Measurements from ENCODE around the gene MACROD2.
"Not testable (repeated sequence)": the region's sequence is repeated elsewhere in the genome, so short reads cannot be mapped to it uniquely, and the experiment has no call there.

The MACROD2 gene

DNA sequence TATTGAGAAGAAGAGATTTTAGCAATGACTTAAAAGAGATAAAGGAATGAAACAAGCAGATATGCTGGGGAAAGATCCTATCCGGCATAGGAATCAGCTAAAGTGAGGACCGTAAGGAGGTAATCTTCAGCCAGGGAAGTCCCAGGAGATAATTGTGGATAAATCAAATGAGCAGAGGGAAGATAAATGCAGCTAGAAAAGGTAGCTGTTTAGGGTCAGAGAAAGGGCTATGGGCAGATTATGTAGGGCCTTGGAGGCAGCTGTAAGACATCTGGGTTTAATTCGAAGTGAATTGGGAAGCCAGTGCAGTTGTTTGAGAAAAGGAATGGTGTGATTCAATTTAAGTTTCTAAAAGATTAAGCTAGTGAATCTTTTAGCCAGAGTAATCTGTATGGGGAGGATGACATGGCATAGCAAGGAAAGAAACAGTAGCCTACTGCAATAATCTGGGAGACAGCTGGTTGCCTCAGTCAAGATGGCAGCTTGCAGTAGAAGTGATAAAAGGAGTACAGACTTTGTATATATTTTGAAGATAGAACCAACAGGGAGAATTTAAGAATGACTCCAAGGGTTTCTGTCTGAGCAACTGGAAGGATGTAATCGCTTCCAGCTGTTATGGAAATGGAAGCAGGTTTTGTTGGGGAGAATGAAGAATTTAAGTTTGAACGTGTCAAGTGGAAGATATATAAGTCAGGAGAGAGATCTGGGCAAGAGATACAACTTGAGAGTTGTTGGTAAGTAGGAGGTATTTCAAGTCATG, 894.4 kb downstream of the MACROD2 start:
- DNase-seq: no peak

DNA sequence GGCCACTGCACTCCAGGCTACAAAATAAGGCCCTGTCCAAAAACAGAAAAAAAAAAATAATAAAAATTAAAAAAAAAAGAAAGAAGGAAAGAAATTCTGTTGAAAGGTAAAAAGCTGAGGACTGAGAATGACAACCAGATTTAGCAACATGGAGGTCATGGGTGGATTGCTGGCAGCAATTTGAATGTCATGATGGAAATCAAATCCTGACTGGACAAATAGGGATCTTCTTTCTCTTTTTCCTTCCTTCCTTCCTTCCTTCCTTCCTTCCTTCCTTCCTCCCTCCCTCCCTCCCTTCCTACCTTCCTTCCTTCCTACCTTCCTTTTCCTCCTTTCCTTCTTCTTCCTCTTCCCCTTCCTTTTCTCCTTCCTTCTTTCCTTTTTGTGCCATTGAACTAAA, 895.4 kb downstream of the MACROD2 start:
- no peak for DNase-seq

DNA sequence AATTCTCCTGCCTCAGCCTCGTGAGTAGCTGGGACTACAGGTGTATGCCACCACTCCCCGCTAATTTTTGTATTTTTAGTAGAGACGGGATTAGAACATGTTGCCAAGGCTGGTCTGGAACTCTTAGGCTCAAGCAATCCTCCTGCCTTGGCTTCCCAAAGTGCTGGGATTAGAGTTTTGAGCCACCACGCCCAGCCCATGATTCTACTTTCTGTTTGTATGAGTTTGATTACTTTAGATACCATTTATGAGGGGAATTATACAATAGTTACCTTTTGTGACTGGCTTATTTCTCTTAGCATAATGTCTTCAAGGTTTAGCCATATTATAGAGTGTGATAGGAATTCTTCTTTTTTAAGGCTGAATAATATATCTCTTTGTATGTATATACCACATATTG, 897.5 kb downstream of the MACROD2 start:
- DNase-seq: no peak

DNA sequence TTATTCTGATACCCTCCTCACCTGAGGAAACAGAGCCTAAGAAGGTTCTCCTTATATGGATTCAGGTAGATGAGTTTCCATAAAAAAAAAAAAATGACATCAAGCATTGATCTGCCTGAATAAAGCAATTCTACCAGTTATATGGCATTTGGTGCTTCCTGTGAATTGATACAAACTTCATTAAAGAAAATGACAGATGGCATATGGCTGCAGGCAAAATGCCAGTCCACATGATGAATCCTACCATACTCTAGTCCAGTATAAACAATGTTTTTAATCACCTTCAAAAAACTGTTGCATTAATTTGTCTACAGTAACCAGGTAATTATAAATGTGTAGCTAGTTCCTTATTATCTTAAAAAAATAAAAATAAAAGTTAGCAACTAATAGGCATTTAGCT, 901.3 kb downstream of the MACROD2 start:
- no peak for DNase-seq

DNA sequence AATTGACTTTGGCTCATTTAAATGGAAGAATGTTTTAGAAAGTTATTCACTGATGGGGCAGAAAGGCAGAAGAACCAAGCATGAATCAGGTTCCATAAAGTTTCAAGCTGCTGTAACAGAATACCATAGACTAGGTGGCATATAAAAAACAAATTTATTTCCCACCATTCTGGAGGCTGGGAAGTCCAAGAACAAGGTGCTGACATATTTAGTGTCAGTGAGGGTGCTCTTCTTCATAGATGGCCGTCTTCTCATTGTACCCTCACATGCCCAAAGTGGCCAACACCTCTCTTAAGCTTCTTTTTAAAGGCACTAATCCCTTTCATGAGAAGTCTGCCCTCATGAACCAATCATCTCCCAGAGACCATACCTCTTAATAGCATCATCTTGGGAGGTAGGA, 902.3 kb downstream of the MACROD2 start:
- no peak for DNase-seq

DNA sequence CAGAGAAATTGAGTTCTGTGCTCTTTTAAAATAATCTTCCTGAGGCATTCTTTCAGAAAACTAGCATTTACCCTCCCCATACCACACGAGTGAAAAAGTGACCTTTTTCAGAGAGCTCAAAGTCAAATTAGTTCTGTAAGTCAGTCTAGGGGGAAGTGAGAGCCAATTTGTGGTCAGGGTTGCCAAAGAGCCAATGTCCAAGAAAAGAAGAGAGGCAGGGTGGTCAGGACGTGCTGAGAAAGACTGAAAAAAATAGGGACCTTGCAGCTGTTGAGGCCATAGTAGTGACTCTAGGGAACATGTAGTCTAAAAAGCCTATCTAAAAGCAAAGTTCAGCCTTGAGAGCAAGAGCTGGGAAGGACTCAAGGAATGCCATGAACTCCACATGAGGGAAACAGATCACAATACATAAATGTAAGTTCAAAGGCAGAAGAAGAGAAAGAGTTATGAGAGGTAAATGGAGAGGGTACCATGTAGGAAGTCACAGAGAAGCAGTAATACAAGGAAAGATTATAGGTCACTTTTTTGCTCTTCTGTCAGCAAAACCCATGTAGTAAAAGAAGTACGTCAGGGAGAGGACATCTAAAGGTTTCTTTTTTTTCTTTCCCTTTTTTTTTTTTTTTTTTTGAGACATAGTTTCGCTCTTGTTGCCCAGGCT, 907.2 kb downstream of the MACROD2 start:
- DNase-seq: no peak

DNA sequence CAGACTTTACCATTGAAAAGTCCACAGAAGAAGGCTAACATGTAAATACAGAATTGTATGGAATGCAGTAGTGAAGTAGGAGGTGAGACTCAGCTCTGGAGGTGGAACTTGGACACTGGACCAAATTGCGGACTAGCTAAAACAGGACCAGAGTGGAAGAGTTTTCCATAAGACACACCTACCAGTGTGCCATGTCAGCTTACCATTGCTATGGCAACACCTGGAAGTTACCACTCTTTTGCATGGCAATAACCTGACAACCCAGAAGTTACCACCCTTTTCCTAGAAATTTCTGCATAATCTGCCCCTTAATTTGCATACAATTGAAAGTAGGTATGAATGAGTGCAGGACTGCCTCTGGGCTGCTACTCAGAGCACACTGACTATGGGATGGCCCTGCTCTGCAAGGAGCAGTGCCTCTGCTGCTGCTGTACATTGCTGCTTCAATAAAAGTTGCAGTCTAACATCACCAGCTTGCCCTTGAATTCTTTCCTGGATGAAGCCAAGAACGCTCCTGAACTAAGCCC, 911.7 kb downstream of the MACROD2 start:
- DNase-seq: no peak

DNA sequence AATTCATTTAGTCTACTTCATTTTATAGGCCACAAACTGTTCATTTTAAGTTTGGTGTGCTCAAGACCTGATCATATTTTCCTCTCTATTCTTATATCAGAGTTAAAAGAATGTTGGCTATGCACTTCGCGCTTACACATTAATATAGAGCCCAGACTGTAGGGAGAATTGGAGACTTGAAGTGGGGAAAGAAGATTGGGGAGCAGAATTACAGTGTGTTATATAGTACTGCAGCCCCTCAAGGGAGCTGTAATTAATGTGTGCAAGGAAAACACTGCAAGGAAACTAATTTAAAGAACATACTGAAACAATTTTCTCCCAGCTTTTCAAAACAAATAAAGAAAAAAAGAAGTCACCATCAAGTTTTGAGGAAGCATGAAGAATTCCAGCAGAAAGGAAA, 914.8 kb downstream of the MACROD2 start:
- no peak for DNase-seq

DNA sequence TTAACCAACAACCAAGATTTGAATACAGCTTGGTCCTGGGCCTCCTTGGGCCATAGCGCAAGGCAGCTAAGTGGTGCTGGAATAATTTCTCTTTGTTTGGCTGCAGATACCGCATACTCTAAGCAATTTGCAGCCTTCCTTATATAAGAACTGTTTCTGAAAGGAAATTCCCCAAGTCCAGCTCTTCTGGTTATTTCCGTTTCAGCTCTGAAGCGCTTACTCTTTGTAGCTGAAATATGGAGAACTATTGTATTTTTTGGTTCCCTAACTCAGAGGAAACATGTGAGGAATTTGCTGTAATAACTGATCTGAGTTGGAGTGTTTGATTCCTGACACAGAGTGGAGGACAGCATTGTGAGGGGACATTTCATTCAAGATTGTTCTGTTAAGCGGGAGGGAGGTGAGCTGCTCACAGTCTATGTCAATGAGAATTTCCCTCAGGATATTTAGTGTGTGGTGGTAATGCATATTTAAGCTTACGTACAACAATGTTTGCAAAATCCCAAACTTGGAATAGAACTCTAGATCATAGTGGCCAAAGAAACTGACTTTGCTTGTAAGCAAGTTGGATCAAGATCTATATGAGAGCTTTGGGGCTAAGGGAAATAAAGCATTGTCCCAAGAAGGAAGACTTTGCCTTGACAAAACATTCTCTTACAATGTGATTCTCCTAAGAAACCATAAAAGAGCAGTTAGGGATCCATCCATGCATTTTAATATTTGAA, 918.7 kb downstream of the MACROD2 start:
- DNase-seq: no peak

DNA sequence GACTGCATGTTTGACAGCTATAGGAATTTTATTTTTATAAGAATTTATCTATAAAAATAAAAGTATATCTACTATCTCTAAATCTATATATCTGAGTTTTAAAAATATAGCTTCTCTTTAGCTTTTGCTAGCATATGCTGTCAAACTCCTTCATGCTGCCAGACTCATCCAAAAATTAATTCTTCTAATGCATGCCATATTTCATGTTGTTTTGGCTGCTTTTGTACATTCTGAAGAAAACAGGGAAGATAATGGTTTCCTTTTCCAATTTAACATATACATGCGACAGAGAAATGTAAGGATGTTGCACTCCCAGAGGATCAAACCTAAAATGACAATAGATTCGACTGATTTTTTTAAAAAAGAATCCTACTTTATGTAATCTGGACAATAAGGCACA, 919.3 kb downstream of the MACROD2 start:
- DNase-seq: no peak

DNA sequence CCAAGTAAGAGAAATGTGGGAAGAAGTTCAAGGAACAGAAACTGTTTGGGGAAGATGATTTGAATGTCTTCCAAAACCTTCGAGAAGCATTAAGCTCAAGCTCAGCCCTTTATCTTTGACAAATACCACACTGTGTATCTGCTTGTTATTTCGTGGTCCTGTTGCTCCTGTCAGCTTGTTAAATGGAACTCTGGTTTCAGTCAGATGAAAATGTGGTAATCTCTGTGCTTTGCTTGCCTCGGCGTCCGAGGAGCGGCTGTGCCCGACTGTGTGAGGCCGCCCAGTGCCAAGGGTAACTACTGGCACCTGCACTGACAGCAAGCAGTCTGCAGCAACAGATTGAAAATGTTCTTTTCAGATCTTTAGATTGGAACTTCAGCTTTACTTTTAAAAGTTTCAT, 920.0 kb downstream of the MACROD2 start:
- DNase-seq: no peak

DNA sequence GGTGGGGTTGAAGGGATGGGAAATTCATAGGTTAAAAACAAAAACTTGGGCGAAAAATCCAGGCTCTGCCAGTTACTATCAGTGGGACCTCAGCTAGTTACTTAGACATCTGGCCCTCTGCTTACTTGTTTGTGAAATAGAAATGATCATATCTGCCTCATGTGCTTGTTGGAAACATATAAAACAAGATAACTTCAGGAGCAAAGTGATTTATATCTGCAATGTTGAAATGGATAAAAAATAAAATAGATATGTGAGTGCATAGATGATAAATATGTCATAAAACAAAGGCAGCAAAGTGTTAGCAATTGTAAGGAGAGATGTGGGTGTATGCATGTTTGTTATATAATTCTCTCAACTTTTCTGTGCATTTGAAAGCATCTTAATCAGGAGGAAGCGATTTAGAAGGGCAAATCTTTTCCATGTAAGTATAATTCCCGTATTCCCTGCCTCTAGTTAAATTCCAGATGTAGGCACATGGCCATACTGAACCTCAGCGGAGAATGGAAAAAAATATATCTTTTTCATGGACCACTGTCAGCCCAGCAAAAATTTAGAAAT, 921.1 kb downstream of the MACROD2 start:
- DNase-seq: no peak

DNA sequence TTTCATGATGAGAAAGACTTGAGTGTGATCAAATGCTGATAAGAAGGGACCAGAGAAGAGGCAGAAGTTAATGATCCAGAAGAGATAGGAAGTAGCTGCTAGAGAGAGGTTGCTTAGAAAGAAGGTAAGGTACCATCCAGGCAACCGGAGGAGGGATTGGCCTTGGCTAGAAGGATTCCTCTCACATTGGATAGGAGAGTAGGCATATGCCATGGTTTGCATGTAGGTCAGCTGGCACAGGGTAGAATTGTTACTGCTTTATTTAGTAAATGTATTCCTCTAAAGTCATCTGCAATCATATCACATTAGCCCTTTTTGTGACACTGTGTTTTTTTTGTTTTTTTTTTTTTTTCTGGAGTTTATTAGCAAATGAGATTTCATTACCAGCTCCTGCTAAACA, 923.0 kb downstream of the MACROD2 start:
- DNase-seq: no peak

DNA sequence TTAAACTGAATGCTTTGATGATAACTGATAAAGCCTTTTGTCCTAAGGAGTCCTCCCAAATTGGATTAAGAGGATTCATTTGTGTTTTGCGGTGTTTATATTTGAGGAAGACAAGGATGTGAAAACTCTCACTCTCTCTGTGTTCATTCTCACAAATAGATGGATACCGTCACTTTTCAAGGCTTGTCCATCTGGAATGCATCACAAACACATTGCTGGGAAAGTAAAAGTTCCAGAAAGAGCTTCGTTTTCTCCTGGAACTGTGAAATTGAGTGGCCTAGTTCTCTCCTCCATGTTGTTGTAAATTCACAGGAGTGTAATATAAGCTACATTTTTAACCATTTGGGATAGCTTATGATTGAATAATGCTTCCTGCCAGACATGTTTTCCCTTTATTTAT, 923.7 kb downstream of the MACROD2 start:
- no peak for DNase-seq

DNA sequence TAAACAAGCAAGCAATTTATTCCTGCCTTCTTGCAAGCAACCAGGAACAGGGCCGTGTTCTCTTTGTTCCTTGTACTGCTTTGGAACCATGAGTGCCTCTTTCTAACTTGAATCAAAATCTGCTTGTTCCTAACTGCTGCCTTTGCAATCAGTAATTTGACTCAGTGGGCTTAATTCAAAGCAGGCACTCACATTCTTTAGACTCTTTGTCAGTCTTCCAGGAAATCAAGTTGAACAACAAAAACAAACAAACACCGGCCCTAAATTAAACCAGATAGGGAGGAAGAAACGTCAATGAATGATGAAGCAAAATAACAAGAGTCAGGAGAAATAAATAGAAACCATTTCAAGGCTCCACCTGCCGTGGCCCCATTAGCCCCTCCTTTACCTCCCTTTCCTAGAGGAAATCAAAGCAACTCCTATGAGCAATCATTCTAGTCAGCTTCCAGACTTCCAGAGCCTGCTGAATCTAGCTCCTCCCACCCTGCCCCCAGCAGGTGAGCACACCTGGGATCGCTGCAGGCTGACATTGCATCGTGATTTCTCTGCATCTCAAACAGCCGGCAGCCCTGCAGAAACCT, 924.3 kb downstream of the MACROD2 start:
- no peak for DNase-seq

DNA sequence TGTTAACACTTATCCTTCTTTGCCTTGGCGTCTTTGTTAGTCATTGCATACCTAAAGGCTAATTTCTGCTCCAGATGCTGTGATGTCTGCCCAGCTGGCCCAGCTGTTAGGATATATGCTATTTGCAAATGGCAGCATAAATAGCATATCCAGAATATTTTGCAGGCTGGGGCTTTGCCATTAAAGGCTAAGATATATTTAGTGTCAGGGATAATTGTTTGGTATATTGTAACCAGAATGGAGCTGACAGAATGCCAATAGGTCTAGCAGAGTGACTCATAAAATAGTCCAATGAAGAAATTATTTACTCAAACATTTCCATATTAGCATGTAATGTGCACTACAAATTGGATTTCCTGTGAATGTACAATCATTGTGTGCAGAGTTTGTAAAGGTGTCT, 926.2 kb downstream of the MACROD2 start:
- no peak for DNase-seq

DNA sequence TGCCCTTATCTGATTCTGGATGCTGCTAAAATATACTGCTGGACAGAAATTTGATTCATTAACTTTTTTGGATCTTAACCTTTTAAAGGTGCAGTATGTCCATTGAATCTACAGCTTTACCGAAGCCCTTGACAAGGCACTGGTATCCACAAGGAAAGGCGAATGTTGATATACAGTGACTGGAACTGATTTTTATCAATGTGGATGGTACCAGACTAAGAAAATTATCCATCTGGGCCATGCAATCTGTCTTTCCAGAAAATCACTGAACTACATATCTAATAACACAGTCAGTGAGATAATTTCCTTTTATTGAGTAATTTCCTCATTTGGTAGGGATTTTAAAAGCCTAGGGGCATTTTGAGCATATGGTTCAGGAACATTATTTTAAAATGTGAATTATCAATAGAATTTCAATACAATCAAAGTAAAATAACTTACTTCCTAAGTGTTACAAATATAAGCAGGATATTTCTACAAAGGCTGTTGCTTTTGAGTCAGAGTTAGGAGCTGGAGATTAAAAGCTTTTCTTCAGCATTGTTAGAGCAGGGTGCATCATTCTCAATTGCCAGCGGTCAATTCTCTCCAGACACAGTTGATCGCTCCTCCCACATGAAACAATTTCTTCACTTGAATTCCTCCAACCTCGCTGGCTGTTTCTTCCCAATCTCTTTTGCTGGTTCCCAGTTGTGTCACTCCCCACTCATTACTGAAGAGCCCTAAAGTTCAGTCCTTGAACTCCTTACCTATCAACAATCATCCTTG, 927.4 kb downstream of the MACROD2 start:
- DNase-seq: no peak

DNA sequence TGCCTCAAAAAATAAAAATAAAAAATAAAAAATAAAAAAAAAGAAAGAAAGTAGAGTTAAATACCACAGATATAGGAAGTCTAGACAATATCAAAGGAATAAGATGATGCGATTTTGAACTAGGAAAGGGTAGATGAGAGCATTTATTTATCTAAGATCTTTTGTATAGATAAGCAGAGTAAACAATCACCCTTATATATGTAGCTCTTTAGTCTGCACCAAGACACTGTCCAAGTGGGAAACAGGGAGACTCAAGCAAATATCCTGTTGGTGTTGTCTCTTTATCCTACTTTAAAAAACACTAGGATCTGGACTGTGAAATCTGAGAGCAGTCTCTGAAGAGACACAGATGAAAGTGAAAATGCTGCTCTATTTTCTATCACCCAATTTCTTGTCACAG, 929.1 kb downstream of the MACROD2 start:
- no peak for DNase-seq

DNA sequence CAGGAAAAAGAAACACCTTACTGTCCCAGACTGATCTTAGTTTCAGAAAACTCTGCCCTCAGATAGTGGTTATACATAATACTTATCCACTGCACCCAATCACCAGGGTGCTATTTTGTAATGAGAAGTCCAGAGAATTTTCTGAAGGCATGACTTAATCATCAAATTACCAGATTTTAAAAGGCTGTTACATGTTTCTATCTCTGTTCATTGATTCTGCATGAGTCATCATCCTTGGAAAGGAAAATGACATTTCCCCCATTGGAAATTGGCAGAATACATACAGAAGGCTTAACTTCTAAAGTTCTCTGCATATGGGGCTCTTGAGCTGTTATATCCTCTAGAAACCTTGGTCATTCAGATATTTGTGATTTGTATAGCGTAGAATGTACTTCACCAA, 930.0 kb downstream of the MACROD2 start:
- no peak for DNase-seq

DNA sequence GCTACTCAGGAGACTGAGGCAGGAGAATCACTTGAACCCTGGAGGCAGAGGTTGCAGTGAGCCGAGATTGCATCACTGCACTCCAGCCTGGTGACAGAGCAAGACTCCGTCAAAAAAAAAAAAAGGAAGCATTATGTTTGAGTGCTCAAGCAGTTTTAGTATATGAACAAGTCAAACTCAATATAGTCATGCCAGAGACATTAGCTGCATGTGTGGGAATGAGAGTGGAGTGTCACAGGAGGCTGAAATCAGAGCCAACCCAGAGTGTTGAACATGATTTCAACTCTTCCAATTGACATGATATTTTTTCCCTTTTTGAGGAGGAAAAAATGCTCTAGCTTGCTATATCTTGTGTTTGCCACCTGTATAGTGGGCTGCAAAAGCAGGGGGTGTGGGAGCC, 931.1 kb downstream of the MACROD2 start:
- DNase-seq: not testable (repeated sequence)

DNA sequence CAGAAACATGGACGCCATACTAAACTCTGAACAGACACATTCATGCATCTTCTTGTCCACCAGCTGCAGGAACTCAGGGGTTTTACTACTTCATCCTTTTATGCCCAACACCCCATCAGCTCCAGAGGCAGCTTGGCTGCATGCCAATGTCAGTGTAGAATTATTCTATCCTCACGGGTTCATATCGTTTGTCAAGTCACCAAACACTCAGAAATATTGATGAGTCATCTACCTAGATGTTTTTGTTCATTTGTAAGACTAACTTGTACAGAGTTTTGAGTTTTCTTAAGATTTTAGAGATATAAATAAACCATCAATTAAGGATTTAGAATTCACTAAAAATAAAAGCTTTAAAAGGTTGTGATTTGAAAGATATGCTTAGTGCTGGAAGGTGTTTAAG, 932.8 kb downstream of the MACROD2 start:
- no peak for DNase-seq

DNA sequence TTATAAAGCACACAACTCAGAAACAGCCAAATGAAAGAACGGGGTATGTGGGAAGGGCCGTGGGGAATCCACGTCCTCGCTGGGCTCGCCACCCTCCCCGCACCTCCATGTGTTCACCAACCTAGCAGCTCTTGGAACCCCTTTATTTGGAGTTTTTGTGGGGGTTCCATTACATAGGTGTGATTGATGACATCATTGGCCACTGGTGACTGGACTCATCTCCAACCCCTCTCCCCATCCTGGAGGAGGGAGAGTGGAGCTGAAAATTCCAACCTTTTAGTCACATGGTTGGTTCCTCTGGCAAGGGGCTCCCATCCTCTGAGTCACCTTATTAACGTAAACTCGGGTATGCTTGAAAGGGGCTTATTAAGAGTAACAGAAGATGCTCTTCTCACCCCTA, 934.1 kb downstream of the MACROD2 start:
- no peak for DNase-seq

All from activated naive CD4-positive, alpha-beta T cell (primary cell).